GM21381 (cell line): ENCODE results near the gene RNF186.
"Not testable (repeated sequence)": the region's sequence is repeated elsewhere in the genome, so short reads cannot be mapped to it uniquely, and the experiment has no call there.

Experiments
- ATAC-seq: cut with Tn5 transposase; IDR thresholded peaks from one replicate; pipeline ENCODE4 v1.9.1; 2021; ENCODE audit warnings: mild to moderate bottlenecking, moderate library complexity; ENCODE audit not compliant: unreplicated experiment

RNF186 gene, protein sequence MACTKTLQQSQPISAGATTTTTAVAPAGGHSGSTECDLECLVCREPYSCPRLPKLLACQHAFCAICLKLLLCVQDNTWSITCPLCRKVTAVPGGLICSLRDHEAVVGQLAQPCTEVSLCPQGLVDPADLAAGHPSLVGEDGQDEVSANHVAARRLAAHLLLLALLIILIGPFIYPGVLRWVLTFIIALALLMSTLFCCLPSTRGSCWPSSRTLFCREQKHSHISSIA

GRCh38 chr1:19814681-19815503, at the start of gene RNF186:
Gene RNF186, minus strand, starts transcription at chr1:19815283. Its CDS starts 182 bp downstream, at chr1:19815101.
- no peak for ATAC-seq

- ATAC-seq = no peak
Observed at GRCh38 chr1:19864570-19865160, 49.6 kb upstream of the RNF186 start.

GRCh38 chr1:19862944-19863343, 47.9 kb upstream of the RNF186 start:
- no peak for ATAC-seq

- ATAC-seq = no peak
Observed at GRCh38 chr1:19861842-19862530, 46.9 kb upstream of the RNF186 start.

GRCh38 chr1:19861034-19861433, 46.0 kb upstream of the RNF186 start:
- no peak for ATAC-seq

DNA sequence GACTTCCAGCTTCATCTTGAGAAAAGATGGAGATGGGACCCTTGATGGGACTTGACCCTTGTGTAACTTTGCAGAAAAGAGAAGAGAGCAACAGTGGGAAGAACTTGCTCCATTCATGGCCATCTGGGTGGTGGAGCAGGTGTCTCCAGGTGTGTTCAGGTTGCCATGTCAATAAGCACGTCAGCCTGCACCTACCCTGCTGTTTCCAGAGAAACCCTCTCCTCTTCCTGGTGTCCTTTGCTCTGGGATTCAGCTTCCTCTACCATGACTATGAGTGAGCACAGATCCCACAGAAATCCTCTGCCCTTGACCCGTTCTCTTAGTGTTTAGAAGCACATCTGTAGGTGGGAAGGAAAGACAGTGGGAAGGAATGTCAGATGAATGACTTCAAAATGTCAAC, 45.3 kb upstream of the RNF186 start:
- no peak for ATAC-seq

- ATAC-seq = no peak
Observed at GRCh38 chr1:19859876-19860275, 44.8 kb upstream of the RNF186 start.

- no peak for ATAC-seq
Observed at GRCh38 chr1:19858893-19859292, 43.8 kb upstream of the RNF186 start.

- ATAC-seq = no peak
Observed at GRCh38 chr1:19854866-19855265, 39.8 kb upstream of the RNF186 start.

DNA sequence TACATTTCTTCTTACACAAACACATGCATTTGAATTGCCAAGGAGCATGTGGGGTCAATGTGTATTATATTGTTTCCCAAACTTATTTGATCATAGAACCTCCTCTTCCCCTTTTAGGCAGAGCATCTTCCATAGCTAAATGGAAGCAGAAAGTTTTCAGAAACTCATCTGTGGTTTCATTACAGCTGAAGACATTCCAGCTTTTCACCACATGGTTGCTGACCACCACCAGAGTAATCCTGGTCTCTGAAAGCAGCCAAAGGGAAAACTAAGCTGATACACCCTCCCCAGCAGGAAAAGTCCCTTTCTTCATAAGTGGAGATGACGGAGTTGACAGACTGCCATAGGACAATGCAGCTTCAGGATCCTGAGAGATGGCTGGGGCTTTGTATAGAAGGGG, 37.0 kb upstream of the RNF186 start:
- no peak for ATAC-seq

GRCh38 chr1:19850214-19850613, 35.1 kb upstream of the RNF186 start:
- no peak for ATAC-seq

DNA sequence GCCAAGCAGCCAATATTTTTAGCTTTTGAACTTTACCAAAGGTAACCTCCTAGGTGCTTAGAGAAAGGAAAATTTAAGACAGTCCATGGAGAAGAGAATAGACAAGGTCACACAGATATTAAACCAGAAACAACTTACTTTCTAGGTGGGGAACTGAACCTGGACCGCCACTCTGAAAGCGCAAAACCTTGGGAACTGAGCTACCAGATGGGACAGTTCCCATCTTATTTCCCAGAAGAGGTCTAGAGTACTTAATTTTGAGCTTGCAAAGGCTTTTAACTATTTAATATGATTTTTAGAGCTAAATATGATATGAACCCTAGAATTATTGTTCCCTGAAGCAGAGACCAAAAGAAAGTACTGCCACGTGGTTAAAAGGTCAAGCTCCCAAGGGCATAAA, 34.2 kb upstream of the RNF186 start:
- ATAC-seq = not testable (repeated sequence)

DNA sequence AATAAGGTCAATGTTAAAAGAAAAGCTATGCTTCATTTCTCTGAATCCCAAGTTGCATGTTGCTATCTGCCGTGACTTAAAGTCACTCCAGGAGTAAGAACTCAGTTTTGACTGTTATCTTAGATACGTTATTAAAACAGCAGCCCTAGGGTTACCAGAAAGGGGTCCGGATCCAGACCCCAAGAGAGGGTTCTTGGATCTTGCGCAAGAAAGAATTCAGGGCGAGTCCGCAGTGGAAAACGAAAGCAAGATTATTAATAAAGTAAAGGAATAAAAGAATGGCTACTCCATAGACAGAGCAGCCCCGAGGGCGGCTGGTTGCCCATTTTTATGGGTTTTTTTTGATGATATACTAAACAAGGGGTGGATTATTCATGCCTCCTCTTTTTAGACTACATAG, 32.3 kb upstream of the RNF186 start:
- ATAC-seq = not testable (repeated sequence)

DNA sequence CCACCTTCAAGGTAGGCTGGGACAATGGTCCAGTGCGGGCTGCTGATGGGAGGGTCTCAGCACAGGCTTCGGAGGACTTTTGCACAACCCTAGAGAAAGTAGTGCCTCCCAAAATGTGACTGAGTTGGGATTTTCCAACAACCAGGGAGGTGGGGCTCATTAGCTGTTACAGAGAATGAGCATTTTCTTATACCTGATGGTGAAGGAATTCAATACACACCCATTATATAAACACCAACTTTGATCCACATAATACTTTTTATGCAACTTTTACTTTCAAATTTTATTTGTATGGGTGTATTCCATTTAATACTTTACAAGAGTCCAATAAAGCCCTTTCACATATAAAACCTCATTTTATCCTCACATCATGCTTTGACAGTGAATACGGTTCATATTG, 31.3 kb upstream of the RNF186 start:
- no peak for ATAC-seq

DNA sequence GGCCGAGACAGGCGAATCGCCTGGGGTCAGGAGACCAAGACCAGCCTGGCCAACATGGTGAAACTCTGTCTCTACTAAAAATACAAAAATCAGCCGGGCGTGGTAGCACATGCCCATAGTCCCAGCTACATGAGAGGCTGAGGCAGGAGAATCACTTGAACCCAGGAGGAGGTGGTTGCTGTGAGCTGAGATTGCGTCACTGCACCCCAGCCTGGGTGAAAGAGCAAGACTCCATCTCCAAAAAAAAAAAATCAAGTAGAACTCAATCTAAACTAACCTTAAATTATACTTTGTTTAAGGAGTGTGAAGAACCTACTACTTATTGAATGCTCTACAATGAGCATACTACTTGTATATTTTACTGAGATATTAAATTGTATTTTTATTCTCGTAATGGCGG, 30.5 kb upstream of the RNF186 start:
- no peak for ATAC-seq

DNA sequence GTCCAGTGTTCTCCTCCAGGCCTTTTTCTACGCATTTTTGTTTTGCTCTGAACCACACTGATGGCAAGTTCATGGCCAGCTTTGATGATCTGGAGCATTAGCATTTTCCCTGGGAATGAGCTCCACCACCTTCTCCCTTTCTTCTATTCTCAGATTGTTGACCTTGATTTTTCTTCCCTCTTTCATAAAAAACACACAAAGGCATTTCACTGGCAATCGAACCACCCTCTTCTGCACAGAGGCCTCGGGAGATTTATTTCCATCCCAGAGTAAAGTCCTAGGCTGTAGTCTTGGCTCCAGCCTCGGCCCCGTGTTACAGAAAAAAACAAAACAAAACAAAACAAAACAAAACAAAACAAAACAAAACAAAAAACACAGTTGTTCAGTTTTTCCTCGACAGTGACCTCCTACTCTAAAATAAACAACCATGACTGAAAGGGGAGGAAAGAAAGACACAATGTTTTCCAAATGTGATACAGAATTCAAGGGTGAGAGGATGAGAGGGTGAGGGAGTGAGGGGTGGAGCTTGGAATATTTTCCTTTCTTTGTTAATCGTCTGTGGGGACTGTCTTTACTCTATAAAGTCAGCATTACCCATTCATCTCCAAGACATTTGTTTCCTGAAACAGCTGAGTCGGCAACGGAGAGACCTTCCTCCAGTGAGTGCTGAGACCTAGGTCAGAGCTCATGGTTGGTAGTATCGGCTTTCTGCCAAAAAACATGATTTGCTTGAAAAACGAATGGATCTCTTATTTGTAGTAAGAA, 29.8 kb upstream of the RNF186 start:
- ATAC-seq = no peak

- ATAC-seq = no peak
Observed at GRCh38 chr1:19840228-19840627, 25.1 kb upstream of the RNF186 start.

DNA sequence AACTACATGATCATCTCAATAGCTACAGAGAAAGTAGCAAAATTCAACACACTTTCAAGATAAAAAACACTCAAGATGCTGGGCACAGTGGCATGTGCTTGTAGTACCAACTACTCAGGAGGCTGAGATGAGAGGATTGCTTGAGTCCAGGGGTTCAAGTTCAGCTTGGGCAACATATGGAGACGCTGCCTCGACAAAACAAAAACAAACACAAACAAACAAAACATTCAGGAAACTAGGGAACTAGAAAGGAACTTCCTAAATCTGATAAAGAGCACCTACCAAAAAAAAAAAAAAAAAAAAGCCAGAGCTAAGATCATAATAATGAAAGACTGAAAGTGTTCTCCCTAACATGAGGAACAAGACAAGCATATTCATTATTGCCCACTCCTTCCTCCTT, 22.8 kb upstream of the RNF186 start:
- no peak for ATAC-seq

DNA sequence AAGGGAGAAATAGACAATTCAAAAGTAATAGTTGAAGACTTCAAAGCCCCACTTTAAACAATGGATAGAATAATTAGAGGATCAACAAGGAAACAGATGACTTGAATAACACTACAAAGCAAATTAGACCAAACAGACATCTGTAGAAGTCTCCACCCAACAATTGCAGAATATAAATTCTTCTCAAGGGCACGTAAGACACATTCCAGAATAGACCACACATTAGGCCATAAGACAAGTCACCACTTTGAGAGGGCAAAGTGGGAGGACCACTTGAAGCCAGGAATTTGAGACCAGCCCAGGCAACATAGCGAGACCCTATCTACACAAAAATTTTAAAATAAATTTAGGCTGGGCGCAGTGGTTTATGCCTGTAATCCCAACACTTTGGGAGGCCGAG, 20.5 kb upstream of the RNF186 start:
- ATAC-seq = no peak

- no peak for ATAC-seq
Observed at GRCh38 chr1:19831441-19831840, 16.4 kb upstream of the RNF186 start.

- ATAC-seq = no peak
Observed at GRCh38 chr1:19828546-19828945, 13.5 kb upstream of the RNF186 start.
